NT2/D1 (cell line): Measurements from ENCODE around the gene BMPR1A.

Source experiments
- SUZ12 ChIP-seq: IDR thresholded peaks from 2 replicates; pipeline ENCODE4 v1.6.1; 2011; ENCODE audit not compliant: insufficient read length, insufficient read depth; ENCODE audit errors: extremely low read depth
- YY1 ChIP-seq: IDR thresholded peaks from 2 replicates; pipeline ENCODE4 v1.6.1; 2011; ENCODE audit not compliant: insufficient read length, insufficient read depth

- TF ChIP-seq YY1 (no peak), SUZ12 (no peak)
Observed at GRCh38 chr10:86786368-86786767, 29.9 kb downstream of the BMPR1A start.
